Hepatocyte (in vitro differentiated cells): ENCODE results near the gene FNIP2. TPM values are rescaled to one million over a fixed set of nuclear protein-coding genes. Genes with fewer than 3 reads are reported as not detected.
A peak's percentile ranks its signal among the peaks of the same experiment; 100 is the strongest.

ENCODE experiments used
- DNase-seq: peaks from one replicate; pipeline ENCODE4 v3.0.0-alpha.2; 2016; ENCODE audit warnings: low spot score
- H2AFZ ChIP-seq: fragments of 200-600 bp; sonication (generic); 2 replicates; pipeline ENCODE4 v1.6.0; 2016; ENCODE audit warnings: antibody characterized with exemption, mild to moderate bottlenecking
- H3K27ac ChIP-seq: fragments of 200-600 bp; sonication (generic); 2 replicates; pipeline ENCODE4 v1.5.1; 2016; ENCODE audit warnings: mild to moderate bottlenecking
- H3K27me3 ChIP-seq: fragments of 200-600 bp; sonication (generic); 2 replicates; pipeline ENCODE4 v1.6.1; 2016
- H3K36me3 ChIP-seq: fragments of 200-600 bp; sonication (generic); replicated peaks from 2 replicates; pipeline ENCODE4 v1.5.1; 2016; ENCODE audit warnings: low read depth; ENCODE audit not compliant: insufficient read depth
- H3K4me1 ChIP-seq: fragments of 200-600 bp; sonication (generic); 2 replicates; pipeline ENCODE4 v1.5.1; 2016; ENCODE audit warnings: mild to moderate bottlenecking, moderate library complexity; ENCODE audit not compliant: insufficient read depth
- H3K4me2 ChIP-seq: fragments of 200-600 bp; sonication (generic); 2 replicates; pipeline ENCODE4 v1.6.0; 2016
- H3K4me3 ChIP-seq: fragments of 200-600 bp; sonication (generic); 2 replicates; pipeline ENCODE4 v1.5.1; 2016; ENCODE audit warnings: mild to moderate bottlenecking
- H3K79me2 ChIP-seq: fragments of 200-600 bp; sonication (generic); 2 replicates; pipeline ENCODE4 v1.6.0; 2017; ENCODE audit warnings: mild to moderate bottlenecking
- H3K9me2 ChIP-seq: fragments of 200-600 bp; sonication (generic); replicated peaks from 2 replicates; pipeline ENCODE4 v1.6.0; 2017; ENCODE audit warnings: mild to moderate bottlenecking; ENCODE audit not compliant: insufficient read depth
- H3K9me3 ChIP-seq: fragments of 200-600 bp; sonication (generic); 2 replicates; pipeline ENCODE4 v1.5.1; 2016; ENCODE audit warnings: low read depth, mild to moderate bottlenecking
- H4K20me1 ChIP-seq: fragments of 200-600 bp; sonication (generic); 2 replicates; pipeline ENCODE4 v1.6.0; 2016; ENCODE audit warnings: mild to moderate bottlenecking; ENCODE audit not compliant: insufficient read depth, poor library complexity, severe bottlenecking
- EZH2 ChIP-seq: fragments of 200-600 bp; sonication (generic); IDR thresholded peaks from 2 replicates; pipeline ENCODE4 v1.6.1; 2016; ENCODE audit warnings: antibody characterized with exemption, mild to moderate bottlenecking, borderline replicate concordance
- EZH2phosphoT487 ChIP-seq: fragments of 200-600 bp; sonication (generic); IDR thresholded peaks from one replicate; pipeline ENCODE4 v1.6.1; 2018; ENCODE audit warnings: antibody characterized with exemption, mild to moderate bottlenecking, low read depth, moderate library complexity; ENCODE audit not compliant: unreplicated experiment, severe bottlenecking
- WGBS: methylation state at CpG from one replicate; pipeline ENCODE4 v1.1.6; 2016; ENCODE audit warnings: low lambda C conversion rate; ENCODE audit errors: missing lambda C conversion rate; 5-methylcytosine and 5-hydroxymethylcytosine counted together
- polyA plus RNA-seq: library from polyadenylated mRNA; unstranded; fragments of >200 nt; fragmentation: Nextera tagmentation; extraction: Ambion mirVana; gene quantifications from 2 replicates; pipeline ENCODE4 v1.2.1, GENCODE V29; 2016
- total RNA-seq: library from RNA; depleted of rRNA; stranded (reverse); fragments of >200 nt; gene quantifications from 2 replicates; pipeline ENCODE4 v1.2.3, GENCODE V29; 2014
- TF ChIP-seq, protein P1 (sequence below): fragments of 200-600 bp; sonication (generic); IDR thresholded peaks from 2 replicates; pipeline ENCODE4 v1.5.1; 2016; ENCODE audit warnings: antibody characterized with exemption, mild to moderate bottlenecking; ENCODE audit not compliant: poor library complexity

The FNIP2 gene
- total and polyA plus RNA-seq, 2 experiments from 2014 or later: 20.8 to 61.0 TPM

DNA sequence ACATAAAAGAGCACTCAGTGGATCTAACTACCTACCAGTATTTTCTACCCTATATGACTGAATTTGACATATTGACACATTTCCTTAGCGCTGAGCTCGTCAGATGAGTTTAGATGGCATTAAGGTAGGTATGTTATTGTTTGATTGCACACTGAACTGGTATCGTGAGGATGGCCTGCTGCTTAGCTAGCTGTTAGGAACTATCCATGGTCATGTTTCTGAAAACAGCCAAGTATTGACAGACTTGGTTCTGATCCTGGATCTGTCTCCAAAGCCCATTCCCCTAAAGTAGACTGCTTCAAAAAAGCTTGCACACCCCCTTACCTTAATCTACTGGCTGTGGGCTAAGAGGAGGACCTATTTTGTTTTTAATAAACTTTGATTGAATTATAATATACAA is 32.9 kb downstream of the FNIP2 start:
- Histone ChIP-seq H3K79me2 (peaks cover 69% of the 10 kb centered on the region), H4K20me1 (peaks cover 11% of the 10 kb centered on the region), H2AFZ (no peak overlapping the region), H3K4me1 (peaks cover 20% of the 10 kb centered on the region), H3K27ac (no peak overlapping the region), H3K36me3 (no peaks in the 10 kb centered on the region), H3K4me2 (no peak overlapping the region), H3K9me3 (no peaks in the 10 kb centered on the region), H3K9me2 (no peaks in the 10 kb centered on the region), H3K4me3 (no peak overlapping the region), H3K27me3 (no peaks in the 10 kb centered on the region)
- TF ChIP-seq EZH2 (no peak), EZH2phosphoT487 (no peak)
- TF ChIP-seq, protein P1, sequence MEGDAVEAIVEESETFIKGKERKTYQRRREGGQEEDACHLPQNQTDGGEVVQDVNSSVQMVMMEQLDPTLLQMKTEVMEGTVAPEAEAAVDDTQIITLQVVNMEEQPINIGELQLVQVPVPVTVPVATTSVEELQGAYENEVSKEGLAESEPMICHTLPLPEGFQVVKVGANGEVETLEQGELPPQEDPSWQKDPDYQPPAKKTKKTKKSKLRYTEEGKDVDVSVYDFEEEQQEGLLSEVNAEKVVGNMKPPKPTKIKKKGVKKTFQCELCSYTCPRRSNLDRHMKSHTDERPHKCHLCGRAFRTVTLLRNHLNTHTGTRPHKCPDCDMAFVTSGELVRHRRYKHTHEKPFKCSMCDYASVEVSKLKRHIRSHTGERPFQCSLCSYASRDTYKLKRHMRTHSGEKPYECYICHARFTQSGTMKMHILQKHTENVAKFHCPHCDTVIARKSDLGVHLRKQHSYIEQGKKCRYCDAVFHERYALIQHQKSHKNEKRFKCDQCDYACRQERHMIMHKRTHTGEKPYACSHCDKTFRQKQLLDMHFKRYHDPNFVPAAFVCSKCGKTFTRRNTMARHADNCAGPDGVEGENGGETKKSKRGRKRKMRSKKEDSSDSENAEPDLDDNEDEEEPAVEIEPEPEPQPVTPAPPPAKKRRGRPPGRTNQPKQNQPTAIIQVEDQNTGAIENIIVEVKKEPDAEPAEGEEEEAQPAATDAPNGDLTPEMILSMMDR: no peak
- 97% methylated on average over 3 of the region's 3 CpGs for WGBS
- no peak for DNase-seq

DNA sequence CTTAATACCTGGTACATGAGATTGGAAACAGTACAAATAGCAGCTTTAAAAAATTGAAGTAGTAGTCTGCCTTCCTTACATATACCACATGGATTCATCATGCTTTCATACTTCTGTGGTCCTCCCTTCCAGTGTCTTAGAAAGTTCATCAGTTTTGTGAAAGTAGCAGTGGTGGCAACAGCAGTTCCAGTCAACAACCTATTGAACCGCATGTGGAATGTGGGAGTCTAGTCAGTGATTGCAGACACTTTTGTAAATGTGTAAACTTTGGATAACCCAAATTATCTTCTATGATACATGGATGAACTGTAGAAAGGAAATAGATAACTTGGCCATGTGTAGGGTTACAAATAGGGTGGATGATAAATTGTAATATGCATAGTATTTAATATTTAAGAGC is 34.1 kb downstream of the FNIP2 start:
- H3K4me3 ChIP-seq: no peak overlapping the region
- H2AFZ ChIP-seq: no peak overlapping the region
- no peaks in the 10 kb centered on the region for H3K9me2 ChIP-seq
- H3K36me3 ChIP-seq: no peaks in the 10 kb centered on the region
- H3K4me2 ChIP-seq: no peak overlapping the region
- no peaks in the 10 kb centered on the region for H3K9me3 ChIP-seq
- H3K27ac ChIP-seq: no peak overlapping the region
- WGBS: 93% methylated on average over 1 of the region's 1 CpG
- no peak for DNase-seq
- H3K79me2 ChIP-seq: peaks cover 67% of the 10 kb centered on the region
- H4K20me1 ChIP-seq: peaks cover 11% of the 10 kb centered on the region
- TF ChIP-seq, protein P1: no peak
- no peak for TF ChIP-seq EZH2phosphoT487
- TF ChIP-seq EZH2: no peak
- no peaks in the 10 kb centered on the region for H3K27me3 ChIP-seq
- peaks cover 20% of the 10 kb centered on the region for H3K4me1 ChIP-seq

DNA sequence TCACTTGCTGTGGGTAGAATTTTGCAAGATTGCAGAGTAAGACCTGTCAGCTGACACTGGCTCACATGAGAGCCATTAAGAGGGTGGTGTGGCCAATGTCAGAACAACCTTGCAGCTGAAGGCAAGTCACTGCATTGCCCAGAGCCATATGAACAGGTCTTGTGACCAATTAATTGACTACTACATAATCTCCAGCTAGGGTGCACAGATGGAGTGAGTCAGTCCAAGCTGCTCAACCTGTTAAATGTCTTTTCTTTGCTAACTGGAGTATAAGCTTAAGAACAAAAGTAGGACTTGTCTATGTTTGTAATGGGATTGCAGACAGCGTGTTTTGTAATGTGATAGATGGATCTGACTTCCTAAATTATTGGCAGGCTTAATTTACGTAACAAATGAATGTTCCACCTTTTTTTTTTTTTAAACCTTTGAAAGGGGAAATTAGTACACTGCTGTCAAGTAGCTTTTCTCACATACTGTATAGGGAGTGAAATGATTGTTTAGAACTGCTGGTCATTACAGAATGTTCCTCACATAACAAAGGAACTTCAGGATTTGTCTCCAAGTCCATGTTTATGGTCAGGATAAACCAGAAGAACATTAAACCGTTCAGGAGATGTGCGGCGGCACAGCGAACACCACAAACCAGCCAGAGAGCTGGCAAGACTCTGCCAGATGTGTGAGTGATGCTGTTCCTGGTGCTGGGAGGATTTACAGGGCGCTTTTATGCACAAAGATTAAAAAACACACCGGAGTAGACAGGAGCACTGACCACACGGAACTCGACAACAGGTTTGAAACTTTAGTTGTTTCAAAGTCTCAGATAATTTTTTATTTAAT is 37.0 kb downstream of the FNIP2 start:
- H2AFZ ChIP-seq: no peak overlapping the region
- peak; percentile 76 for DNase-seq
- H3K9me2 ChIP-seq: no peaks in the 10 kb centered on the region
- no peak overlapping the region for H3K4me3 ChIP-seq
- peaks cover 67% of the 10 kb centered on the region for H3K79me2 ChIP-seq
- no peaks in the 10 kb centered on the region for H3K9me3 ChIP-seq
- WGBS: 50% methylated on average over 10 of the region's 10 CpGs
- H4K20me1 ChIP-seq: no peaks in the 10 kb centered on the region
- peak overlapping the region; percentile 54 for H3K4me2 ChIP-seq
- no peaks in the 10 kb centered on the region for H3K27me3 ChIP-seq
- peak overlapping the region; percentile 84 for H3K27ac ChIP-seq
- H3K36me3 ChIP-seq: no peaks in the 10 kb centered on the region
- peaks cover 14% of the 10 kb centered on the region for H3K4me1 ChIP-seq
- no peak for TF ChIP-seq EZH2phosphoT487
- TF ChIP-seq, protein P1: no peak
- TF ChIP-seq EZH2: no peak
